Activated CD4-positive, alpha-beta T cell treated with anti-CD3 and anti-CD28 coated beads, Interleukin-2, amount 50 U/mL, for 16 hours (primary cell): ENCODE measurements around the gene AIMP2.
A peak's percentile ranks its signal among the peaks of the same experiment; 100 is the strongest.
"Not testable (repeated sequence)": the region's sequence is repeated elsewhere in the genome, so short reads cannot be mapped to it uniquely, and the experiment has no call there.

ENCODE experiments used
- DNase-seq: peaks from one replicate; pipeline ENCODE4 v3.0.0-alpha.2; 2020

AIMP2 gene

DNA sequence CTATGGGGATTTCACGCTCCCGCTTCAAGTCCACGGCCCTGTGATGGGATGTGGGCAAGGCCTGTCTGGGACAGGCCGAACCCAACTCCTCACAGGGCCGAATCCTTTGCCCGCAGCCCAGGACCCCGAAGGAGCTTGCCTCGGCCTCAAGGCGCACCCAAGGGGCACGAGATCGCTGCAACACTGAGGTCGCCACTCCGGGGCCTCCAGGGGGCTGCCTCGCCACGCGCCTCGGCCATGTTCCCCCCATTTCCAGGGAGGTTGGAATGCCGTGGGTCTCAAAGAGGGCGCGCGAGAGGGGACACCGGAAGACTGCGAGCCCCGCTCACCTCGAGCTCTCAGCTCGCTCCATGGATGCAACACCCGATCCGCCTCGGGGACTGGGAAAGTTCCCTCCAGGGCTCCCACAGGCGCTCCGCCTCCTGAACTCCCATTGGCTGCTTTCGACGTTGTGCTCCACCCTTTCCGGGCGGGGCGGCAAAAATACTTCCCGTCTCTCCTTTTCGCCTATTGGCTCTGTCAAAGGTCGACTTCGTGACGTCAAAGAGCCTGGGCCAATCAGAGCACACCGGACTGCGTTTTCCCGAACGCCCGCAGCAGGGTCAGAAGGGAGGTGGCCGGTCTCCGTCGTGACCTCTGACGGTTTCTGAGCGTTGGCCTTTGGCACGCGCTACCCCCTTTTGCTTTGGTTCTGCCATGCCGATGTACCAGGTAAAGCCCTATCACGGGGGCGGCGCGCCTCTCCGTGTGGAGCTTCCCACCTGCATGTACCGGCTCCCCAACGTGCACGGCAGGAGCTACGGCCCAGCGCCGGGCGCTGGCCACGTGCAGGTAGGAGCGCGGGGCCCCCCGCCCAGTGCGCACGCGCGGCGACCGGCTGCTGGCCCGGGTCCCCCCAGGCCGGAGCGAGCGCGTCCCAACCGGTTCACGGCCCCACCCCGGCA is at the start of gene AIMP2, which contains the start of gene PMS2:
Gene AIMP2, plus strand, starts transcription at position 605 of the 944 bp plus-strand sequence. Its CDS starts 92 bp downstream, at position 697.
Gene PMS2, minus strand, starts transcription at position 382 of the 944 bp plus-strand sequence. Its CDS starts 30 bp downstream, at position 352.
- peak; percentile 99 for DNase-seq

DNA sequence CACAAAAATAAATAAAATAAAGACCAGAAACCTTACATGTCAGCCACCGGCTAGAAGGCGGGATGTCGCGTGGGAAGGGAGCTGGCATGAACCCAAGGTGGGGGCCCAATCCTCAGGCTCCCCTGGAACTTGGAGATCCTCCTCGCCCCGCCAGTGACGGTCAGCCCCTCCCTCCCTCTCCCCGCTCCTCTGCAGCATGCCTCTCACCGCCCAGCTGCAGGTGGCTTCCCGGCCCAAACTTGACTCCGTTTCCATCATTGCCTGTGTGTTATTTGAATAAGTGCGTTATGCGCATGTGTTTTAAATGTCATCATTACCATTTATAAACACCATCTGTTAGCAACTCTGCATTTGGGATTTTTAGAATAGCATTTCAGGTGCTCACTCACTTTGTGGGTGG is 45.9 kb upstream of the AIMP2 start:
- DNase-seq: not testable (repeated sequence)

DNA sequence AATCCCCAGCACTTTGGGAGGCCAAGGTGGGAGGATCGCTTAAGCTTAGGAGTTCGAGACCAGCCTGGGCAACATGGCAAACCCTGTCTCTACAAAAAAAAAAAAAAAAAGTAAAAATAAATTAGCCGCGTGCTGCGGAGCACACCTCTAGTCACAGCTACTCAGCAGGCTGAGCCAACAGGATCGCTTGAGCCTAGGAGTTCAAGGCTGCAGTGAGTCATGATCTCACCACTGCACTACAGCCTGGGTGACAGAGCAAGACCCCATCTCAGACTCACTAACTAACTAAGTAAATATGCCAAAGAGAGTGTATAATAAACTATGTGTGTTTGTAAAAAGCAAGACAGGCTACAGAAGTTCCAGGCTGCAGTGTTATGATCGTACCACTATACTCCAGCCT is 45.3 kb upstream of the AIMP2 start:
- DNase-seq: not testable (repeated sequence)

DNA sequence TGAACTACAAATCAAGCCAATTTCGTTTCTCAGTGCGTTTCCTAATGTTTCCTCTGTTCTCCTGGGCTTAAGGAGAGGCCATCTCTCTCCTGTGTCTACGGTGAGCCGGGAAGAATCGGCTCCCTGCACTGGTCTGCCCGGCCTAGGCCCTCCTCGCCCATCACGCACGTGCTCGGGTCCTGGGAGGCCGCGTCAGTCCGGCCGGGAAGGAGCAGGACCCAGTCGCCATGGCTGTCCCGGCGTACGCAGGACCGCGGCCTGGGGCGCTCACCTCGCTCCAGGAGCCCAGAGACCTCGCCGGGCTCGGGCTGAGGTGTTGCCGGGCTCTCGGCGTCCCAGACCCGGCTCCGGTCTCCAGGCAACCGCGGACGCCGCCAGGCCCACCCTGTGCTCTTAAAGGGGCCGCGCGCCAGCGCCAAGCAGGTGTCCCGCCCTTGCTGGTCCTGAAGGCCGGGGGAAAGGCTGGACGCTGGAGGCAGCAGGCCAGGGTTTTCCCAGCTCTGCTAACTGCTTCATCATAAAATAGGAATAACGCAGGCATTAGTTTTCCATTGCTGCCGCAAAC is 38.6 kb upstream of the AIMP2 start, which contains the start of gene RSPH10B:
Gene RSPH10B, minus strand, starts transcription at position 343 of the 565 bp plus-strand sequence. CDS start 3,573 bp downstream, outside the sequence.
- not testable (repeated sequence) for DNase-seq

DNA sequence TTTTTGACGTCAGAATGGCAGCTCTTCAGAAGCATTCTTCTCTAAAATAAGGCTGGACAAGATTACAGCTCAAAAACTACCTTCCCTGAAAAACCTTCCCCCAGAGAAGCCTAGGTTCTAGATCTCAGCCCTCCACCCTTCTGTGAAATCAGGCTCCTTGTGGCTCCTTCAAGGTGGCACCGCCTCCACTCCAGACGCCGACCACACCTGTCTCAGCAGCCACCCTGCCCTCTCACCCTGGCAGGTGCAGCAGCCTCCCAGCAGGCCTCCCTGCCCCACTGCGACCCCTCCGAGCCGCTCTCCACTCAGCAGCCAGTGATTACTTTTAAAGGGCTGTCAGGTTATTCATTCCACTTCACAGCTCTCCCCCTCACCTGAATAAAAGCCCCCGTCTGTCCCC is 35.5 kb upstream of the AIMP2 start:
- not testable (repeated sequence) for DNase-seq

DNA sequence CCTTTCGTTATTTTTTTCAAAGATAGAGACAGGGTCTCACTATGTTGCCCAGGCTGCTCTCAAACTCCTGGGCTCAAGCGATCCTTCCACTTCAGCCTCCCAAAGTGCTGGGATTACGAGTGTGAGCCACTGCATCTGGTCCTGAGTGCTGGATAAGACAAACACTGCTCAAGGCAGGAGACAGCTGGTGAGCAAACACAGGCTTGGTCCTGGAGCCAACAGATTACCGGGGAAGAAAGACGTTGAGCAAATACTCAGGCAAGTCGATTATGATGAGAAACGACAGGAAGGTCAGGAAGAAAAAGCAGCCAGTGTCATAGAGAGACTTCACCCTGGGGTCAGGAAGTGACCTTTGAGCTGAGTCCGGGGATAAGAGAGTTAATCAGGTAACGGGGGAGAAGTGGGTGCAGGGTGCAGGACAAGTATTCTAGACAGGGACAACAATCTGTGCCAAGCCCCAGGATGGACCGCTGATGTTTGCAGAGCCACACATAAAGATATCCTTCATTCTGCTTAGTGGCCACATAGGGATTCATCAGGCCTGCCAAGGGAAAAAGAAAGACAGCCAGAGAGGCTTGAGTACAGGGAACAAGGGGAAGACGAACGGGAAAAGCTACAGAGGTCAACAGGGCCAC is 29.3 kb upstream of the AIMP2 start:
- not testable (repeated sequence) for DNase-seq

DNA sequence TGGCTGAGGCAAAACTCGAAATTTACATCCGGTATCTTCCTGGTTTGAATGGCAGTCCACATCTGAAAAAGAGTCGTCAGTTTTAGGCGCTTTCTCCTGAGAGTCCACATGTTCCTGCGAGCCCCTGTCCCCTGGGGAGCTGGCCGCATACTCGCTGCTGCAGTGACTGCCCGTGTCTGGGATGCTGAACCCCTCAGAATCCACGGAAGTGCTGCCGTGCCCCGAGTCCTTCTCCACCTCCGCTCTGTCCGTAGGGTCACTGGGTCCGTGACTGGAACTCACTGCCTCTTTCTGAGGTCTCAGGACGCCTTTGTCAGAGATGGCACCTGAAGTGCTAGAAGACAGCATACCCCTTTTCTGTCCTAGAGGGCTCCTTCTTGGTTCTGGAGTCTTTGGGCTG is 22.0 kb upstream of the AIMP2 start:
- DNase-seq: not testable (repeated sequence)

DNA sequence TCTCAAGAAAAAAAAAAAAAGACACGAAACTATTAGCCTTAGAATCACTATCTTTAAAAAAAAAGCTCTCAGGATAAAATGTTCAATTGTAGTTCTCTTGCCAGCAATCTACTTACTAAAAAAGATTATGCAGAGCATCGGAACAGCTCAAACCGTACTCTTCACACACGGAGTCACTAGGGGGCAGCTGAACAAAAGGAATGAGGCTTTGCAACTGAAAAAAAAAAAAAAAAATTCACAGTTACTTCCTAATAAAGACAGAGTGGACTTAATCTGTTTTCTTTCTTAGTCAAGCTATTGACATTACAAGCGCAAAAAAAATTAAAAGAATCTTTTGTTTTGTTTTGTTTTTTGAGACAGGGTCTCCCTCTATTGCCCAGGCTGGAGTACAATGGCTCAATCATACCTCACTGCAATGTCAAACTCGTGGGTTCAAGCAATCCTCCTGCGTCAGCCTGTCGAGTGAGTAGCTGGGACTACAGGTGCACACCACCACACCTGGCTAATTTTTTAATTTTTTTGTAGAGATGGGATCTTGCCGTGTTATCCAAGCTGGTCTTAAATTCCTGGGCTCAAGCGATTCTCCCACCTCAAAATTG is 11.8 kb upstream of the AIMP2 start:
- DNase-seq: peak; percentile 49

DNA sequence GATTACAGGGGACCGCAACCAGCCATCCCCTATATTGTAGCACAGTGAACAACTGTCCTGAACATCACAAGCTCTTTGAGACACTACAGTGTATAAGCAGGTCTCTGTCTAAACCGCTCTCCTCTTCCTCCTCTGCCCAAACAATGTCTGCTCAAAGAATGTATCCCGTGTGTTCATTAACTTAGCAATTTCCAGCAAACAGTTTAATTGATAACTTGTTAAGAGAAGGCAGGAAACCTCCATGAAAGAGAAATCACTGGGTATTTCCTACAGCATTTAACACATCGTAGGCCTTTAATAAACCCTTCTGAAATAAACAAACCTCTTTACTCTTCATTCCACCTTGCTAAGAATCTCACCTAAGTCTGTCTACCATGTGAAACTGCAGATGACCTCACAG is 1.7 kb upstream of the AIMP2 start:
- no peak for DNase-seq

DNA sequence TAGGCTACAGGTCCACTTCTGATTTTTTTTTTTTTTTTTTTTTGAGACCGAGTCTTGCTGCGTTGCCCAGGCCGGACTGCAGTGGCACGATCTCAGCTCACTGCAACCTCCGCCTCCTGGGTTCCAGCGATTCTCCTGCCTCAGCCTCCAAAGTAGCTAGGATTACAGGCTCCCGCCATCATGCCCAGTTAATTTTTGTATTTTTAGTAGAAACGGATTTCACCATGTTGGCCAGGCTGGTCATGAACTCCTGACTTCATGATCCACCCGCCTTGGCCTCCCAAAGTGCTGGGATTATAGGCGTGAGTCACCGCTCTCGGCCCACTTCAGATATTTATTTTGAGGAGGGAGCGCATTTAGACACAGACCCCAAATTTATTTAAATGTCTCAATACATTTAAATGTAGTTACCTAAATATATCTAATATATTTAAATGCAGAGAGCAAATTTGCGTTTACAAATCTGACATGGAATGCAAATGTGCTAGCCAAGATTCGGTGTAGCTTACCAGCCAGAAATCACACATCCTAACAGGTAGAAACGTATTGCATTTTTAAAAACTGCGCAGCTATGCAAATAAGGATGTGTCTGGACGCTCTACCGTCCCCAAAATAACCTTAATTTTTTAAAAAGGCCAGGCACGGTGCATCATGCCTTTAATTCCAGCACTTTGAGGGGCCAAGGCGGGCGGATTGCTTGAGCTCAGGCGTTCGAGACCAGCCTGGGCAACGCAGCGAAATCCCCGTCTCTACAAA is 1.1 kb upstream of the AIMP2 start:
- not testable (repeated sequence) for DNase-seq

DNA sequence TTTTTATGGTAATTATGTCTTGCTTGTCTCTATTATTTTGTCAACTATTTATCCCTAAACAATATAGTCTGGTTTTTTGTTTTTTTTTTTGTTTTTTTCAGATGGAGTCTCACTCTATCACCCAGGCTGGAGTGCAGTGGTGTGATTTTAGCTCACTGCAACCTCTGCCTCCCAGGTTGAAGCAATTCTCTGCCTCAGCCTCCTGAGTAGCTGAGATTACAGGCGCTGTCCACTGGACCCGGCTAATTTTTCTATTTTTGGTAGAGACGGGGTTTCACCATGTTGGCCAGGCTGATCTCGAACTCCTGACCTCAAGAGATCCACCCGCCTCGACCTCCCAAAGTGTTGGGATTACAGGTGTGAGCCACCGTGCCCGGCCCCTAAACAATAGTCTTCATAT is 1.3 kb downstream of the AIMP2 start:
- DNase-seq: not testable (repeated sequence)

DNA sequence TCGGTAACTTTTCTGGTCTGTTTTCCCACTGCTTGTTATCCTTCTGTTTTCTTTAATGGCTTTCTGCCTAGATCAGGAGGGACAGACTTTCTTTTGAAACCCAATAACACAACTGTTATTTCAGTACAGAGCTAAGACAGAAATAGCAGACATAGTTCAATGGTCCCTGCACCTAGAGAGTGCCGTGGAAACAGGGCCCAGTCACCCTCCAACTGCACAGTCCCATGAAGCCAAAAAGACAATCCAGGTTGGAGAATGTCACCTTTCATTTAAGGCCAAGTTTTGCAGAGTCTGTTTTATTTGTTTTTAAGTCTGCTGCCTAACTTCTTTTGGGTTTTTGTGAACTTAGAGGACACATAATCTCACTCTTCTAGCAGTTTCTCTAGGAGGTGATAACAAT is 2.5 kb downstream of the AIMP2 start:
- DNase-seq: no peak

DNA sequence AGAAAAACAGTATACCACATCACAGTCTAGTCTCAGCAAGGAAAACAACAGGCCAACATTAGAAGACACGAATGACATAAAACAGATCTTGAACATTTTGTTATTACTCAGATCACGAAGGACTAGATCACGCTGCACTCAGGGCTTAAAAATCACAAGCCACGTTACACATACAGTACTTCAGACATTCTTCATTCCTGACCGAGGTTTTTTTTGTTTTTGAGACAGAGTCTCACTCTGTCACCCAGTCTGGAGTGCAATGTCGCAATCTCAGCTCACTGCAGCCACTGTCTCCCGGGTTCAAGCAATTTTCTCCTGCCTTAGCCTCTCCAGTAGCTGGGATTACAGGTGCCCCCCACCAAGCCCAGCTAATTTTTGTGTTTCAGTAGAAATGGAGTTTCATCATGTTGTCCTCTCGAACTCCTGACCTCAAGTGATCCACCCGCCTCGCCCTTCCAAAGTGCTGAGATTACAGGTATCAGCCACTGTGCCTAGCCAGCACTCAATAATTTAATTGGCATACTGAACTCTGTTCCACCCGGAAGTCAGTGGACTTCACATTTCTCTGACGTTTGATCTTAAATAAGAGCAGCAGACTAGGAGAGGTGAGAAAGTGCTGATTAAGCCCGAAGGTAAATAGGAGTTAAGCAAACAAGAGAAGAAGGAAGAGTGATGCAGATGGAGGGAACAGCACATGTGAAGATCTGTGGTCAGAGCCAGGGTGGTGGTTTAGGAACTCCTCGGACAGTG is 3.5 kb downstream of the AIMP2 start:
- peak; percentile 61 for DNase-seq

DNA sequence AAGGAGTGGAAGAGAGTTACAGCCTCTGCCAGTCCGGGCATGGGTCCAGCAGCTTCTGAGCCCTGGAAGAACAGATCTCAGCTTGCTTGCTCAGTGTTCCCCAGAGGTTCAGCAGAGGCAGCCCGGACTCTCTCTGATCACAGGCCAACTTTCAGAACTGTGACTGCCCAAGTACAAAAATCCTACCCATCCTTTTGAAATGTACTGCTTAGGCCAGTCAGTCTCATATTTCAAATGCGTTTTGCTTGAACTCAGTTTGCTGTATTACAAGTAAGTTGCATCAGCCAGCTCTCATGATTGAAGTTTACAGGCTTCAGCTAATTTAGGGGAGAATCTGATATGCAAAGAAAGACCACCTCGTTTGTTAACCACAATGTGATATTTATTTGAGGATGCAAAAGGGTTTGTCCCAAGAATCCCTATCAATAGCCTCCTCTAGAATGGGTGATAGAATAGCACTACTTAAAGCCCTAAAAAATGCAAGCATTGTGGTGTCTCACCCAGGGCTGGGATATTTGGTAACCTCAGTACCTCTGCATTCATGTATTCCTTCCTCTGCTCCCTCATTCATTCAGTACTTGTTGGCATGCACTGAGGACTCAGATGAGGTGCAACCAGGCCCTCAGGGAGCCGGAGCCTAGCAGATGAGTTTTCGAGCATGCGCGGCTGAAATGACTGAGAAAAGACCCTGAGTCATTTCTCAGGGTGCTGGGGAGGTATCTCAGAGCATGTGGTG is 7.0 kb downstream of the AIMP2 start:
- DNase-seq: peak; percentile 59

DNA sequence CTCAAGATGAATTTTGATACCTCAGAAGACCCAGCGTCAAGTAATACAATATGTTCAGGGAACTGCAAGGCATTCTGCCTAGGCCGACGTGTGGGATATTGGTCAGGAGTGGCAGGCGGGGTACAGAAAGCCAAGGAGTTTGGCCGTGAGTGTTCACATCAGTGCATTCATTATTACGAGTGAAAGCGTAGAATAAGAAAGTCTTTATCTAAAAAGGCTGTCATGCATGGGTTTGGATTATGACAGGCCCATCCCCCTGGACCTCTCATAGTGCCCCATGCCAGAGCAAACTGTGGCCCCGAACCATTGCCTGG is 7.5 kb downstream of the AIMP2 start:
- DNase-seq: no peak

DNA sequence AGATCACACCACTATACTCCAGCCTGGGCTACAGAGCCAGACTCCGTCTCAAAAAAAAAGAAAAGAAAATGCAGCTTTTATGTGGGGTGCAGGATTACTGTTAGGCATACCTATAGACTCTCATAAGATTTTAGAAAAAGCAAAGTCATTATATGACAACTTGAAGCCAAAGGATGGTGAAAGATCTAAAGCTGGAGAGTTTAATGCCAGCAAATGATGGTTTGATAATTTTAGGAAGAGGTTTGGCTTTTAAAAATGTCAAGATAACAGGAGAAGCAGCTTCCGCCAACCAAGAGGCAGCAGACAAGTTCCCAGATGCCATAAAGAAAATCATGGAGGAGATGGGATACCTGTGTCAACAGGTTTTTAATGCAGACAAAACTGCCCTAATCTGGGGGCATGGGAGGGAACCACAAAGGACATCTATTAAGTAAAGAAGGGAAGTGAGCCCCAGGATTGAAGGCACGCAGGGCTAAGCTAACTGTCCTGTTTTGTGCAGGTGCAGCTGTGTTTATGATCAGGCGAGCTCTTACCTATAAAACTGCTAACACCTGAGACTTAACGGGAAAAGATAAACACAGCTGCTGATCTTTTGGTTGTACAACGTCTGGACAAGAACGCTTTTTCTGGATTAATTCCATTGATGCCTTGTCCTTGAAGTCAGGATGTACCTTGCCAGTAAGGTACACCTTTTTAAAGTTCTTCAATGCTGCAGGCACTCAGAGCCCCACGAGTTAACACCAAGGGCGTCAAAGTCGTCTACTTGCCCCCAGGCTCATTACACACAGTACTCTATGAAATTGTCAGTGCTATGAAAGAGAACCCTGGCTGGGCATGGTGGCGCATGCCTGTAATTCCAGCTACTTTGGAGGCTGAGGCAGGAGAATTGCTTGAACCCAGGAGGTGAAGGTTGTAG is 11.6 kb downstream of the AIMP2 start:
- no peak for DNase-seq

DNA sequence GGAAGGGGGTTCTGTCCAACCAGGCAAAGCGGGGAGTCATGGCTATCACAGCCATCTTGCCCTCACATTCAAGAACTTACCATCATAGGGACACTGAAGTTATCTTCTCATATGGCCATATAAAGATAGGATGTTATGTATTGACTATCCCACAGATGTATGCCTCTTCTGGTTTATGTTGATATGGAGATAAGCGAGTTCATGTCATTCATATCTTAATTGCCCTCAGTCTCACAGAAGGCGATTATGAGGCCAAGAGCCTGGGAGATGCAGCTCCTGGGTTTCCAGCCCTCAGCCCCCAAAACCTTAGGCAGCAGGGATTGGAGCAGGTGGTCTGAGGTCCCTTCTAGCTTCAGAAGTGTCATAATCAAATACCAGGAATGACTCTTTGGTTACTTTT is 13.6 kb downstream of the AIMP2 start:
- DNase-seq: no peak

DNA sequence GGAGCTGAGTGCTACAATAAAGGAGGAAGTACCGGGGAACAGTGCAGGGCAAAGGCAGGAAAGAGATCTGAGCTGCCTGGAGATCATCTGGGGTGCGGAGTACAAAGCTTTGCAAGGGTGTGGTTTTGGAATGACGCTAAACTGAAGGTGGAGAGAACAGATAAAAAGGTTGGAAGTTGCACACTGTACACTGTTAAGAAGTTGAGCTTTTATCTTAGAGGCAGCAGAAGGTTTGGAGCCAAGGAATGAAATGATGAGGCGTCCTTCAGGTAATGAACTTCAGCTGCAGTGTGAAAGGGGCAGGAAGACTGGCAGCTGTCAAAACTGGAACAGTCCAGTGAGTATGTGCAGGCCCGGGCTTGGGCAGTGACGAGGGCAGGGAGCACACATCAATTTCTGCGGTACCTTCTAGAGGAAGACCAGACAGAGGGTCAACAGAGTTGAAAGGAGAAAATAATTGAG is 14.9 kb downstream of the AIMP2 start:
- no peak for DNase-seq

DNA sequence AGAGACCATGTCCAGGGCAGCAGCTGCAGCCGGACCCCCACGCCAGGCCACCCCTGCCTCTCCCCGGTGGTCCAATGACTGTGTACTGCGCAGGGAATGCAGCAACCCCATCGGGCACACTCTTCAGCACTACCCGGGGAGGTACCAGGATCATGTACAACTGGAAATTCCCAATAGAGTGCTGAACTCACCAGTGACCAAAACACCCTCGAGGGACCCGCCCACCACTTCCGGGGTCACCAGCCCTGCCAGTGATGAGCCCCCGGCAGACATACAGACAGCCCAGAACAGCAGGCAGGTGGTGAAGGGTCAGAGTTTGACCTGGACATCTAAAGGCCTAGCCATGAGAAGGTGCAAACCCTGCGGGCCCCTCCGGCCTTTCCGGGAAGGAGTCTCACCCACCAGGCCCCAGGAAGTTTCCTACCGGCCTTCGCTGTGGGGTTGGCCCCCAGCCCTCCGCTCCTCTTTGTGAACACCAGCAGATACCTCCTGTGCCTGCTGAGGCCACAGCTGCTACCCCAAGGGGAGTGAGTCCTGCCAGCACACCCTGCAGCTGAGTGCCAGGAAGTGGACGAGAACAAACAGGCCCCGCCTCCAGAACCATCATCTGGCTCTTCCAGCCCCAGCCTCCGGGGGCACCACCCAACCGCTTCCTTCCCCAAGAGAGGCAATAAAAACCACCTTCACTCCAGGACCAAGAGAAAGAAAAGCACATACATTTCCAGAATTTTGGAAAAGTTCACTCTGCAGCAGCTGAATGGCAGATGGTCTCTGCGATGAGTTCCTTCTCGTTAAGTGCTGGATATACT is 17.1 kb downstream of the AIMP2 start:
- peak; percentile 64 for DNase-seq
